GM10847 (cell line): Measurements from ENCODE around the gene ATP7A.

ENCODE experiments used
- POLR2A ChIP-seq: IDR thresholded peaks from 2 replicates; pipeline ENCODE4 v1.6.1; 2011; ENCODE audit not compliant: insufficient read length; ENCODE audit errors: extremely low read depth

The ATP7A gene

DNA sequence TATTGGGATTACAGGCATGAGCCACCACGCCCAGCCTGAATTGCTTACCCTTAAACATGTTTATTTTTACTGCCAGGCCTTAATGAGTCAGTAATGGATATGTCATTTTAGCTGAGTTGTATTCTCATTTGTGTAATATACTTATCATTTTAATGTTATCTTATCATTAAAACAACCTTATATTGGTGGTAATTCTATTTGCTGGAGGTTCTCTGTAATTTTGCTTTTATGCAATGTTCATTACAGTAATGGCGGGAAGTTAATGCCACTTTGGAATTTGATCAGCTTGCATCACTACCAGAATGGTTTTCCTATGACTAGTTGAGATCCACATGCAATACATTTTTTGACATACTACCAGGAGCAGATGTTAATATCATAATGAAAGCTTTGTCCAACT lies 65.3 kb downstream of the ATP7A start:
- no peak for TF ChIP-seq POLR2A

DNA sequence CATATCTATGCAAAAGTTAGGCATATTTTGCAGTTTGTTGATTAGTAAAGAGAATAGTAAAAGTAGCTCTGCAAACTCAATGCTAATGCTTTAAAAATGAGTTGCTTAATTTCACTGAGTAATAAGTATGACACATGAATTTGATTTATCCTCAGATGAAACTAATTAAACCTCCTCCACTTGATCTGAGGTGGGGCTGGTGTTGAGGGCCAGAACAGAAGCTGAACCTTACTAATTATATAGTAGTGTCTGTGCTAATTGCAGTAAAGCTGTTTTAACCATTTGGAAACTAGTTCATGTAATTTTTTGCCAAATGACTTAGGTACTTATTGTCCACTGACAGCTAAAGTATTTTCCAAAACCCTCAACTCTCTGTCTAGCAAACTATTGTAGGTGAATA lies 66.6 kb downstream of the ATP7A start:
- no peak for TF ChIP-seq POLR2A

DNA sequence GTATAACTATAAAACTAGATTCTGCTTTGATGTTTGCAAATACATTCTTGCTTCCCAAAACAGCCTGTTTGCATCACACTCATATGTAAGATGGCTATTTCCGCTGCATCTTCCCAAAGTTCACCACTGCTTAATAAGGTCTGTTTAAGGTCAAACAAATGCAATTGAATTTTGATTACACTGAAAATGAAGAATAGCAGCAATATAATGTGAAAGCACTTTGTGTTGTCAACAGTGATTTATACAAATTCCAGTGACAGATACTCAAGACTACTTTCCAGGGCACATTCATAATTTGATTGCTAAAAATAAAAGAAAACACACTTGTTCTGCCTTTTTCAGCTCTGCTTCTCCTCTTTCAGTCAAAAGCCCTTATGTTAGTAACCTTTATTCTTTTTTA lies 67.0 kb downstream of the ATP7A start:
- TF ChIP-seq POLR2A: no peak

DNA sequence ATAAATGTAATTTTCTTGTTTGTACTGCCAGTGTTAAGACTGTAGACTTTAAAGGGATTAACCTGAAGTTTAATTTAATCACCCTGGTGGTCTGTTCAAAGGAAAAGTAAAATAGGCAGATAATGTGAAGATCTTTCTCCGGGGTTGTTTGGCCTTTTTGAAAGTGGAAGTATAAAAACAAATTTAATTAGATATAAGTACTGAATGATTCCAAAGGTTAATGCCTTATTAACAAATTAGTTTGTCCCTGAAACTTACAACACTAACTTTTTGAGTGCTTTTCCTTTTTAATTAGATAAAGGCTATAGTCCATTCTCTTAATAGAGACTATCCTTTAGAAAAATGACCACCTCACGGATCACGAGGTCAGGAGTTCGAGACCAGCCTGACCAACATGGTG lies 69.4 kb downstream of the ATP7A start:
- TF ChIP-seq POLR2A: no peak

DNA sequence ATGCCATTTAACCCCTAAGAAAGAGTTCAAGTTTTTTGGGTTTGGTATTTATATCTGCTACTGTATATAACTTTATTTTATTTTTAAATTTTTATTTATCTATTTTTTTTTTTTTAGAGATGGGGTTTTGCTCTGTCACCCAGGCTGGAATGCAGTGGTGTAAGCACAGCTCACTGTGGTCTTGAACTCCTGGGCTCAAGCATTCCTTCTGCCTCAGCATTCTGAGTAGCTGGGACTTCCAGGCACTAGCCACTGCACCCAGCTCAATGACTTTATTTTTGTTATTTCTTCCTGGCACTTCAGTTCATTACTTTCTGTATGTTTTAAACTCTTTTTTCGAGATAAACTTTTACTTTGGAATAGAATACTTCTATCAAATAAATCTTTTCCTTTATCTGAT lies 101.4 kb downstream of the ATP7A start:
- TF ChIP-seq POLR2A: no peak

DNA sequence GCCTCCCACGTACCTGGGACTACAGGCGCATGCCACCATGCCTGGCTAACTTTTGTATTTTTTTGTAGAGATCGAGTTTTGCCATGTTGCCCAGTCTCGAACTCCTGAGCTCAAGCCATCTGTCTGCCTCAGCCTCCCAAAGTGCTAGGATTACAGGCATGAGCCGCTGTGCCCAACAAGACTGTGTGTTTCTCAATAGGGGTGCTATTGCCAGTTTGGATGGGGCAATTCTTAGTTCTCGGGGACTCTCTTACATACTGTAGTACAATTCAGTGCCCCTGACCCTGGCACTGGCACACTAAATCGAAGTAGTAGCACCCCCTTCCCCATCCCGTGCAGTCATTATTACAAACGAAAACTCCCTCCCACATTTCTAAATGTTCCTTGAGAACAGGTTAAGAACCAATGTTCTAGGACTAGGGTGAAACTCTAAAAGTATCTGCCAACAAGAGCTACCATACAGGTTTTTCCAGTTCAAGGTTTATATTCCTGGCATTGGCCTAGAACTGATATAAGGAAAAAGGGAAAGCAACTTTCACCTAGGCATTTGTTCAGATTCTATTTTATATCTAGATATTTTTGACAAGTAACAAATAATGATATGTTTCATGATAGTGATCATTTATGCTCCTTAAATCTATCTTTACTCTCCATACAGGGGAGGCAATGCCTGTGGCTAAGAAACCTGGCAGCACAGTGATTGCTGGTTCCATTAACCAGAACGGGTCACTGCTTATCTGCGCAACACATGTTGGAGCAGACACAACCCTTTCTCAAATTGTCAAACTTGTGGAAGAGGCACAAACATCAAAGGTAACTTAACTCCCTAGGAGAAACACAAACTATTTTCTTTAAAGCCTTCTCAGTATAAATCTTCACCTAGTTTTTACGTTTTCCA lies 109.3 kb downstream of the ATP7A start:
- TF ChIP-seq POLR2A: no peak

DNA sequence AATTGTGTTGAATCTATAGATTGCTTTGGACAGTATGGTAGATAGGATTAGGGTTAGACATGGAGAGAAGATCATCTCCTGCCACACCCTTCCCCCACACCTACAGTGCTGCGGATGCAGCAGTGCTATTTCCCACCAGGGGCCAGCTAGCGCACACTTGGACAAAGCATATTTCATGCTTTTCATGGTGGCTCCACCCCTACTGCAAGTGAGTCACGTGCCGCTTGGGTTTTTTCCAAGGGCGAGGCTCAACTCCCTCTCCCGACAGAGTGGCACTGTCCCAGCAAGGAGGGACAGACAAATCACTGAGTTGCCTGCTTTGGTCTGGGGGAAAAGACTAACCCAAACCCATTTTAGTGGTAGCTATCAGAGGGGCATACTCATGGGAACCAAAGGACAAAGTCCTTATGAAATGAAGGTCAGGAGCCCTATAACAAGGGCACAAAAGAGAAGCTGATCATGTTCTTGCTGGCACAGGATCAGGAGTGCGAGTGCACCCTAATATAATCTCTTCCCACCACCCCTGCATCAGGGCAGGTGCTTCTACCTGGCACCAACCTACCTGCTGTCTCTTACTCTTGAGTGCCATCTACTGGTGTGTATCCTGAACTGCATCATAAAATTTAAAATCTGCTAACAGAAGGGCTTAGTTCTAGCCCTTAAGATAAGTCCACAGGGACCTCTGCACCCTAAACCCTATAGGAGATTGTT lies 114.0 kb downstream of the ATP7A start:
- no peak for TF ChIP-seq POLR2A

DNA sequence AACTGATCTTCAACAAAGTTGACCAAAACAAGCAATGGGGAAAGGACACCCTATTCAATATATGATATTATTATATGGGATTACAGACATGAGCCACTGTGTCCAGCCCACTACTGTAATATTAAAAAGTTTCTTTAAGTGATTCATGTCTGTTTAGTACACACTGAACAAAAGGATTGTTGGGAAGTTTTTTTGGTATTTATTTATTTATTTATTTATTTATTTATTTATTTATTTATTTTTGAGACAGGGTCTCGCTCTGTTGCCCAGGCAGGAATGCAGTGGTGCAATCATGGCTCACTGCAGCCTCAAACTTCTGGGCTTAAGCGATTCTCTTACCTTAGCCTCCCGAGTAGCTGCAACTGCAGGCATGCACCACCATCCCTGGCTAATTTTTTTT lies 117.3 kb downstream of the ATP7A start:
- TF ChIP-seq POLR2A: no peak

DNA sequence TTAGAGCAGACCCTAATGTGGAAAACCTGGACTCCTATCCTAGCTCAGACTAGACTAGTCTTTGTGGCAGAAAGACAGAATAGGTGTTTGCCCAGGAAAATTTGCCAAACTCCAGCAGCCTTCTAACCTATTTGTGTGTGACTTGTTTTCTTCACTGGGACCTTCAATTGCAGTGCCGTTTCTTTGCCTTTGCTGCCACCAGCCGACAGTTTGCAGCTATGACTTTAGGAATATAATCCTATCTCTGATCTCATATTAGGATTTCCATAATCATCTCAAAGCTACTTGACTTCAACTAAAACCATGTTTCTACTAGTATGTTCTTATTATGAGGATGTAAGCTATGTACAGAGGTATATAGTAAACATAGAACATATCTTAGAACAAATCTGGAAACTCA lies 119.2 kb downstream of the ATP7A start:
- no peak for TF ChIP-seq POLR2A

DNA sequence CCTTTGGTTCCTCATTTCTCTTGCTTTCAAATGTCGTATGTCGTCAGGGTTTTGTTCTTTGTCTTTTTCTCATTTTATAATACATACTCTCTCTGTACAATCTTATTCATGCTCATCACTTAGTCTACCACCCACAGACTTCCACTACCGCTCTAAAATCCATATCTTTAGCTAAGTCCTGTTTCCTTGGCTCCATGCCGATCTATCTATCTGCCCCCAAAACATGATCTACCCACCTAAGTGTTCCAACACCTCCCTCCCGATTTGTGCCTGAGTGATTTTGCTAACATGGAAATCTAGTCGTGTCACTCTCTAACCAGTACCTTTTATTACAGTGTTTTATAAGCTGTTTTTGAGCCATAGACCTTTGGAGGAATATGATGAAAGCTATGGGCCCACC lies 124.6 kb downstream of the ATP7A start:
- no peak for TF ChIP-seq POLR2A

DNA sequence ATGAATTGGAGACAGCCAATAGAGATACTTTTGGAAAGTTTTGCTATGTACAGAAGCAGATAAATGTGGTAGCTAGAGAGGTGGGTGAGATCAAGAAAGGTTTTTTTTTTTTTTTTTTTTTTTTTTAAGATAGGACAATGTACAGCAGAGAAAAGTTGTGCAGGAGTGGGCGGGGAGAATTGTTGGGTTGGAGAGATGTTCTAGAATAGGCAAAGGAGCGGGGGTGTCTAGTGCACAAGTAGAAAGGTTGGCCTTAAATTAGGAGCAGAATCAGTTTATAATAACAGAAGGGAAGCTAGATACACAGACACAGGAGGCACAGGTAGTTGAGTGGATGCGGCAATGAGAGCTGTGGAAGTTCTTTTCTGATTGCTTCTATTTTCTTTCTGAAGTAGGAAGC lies 127.4 kb downstream of the ATP7A start:
- no peak for TF ChIP-seq POLR2A

DNA sequence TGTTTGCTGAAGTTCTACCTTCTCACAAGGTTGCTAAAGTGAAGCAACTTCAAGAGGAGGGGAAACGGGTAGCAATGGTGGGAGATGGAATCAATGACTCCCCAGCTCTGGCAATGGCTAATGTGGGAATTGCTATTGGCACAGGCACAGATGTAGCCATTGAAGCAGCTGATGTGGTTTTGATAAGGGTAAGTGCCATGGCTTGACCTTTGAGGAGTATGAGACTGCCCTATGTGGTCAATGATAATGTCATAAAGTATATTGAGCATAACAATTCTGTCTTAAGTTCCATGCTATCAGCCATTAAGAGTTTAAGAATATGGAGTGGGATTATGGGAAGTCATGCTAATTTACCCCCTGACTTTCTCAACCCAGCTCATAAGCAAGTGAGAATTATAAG lies 132.1 kb downstream of the ATP7A start:
- TF ChIP-seq POLR2A: no peak

DNA sequence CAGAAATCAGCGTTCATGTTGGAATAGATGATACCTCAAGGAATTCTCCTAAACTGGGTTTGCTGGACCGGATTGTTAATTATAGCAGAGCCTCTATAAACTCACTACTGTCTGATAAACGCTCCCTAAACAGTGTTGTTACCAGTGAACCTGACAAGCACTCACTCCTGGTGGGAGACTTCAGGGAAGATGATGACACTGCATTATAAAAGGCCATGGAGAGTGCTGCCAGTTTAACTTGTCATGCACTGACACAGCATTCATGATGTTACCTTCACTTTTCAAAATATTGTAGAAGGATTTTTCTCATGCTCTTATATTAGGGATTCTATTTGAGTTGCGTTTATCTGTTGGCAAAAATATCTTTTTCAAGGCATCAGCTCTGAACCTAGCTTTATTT lies 135.9 kb downstream of the ATP7A start:
- TF ChIP-seq POLR2A: no peak

DNA sequence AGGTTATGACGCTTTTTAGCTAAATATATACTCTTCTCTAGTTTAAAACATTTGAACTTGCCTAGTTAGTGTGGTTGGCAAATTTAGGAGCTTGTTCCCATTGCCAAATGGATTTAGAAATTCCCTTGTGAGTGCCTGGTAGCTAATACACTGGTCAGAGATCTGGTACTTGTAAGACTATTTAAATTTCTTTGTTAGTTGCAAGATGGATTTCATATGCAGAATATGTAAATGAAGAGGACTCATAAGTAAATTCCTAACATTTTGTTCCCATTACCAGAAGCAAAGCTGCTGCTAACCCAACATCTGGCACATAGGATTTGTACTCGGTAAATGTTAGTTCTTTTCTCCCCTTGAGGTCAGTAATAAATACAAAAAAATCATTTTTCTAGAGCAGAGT lies 137.6 kb downstream of the ATP7A start:
- TF ChIP-seq POLR2A: no peak

DNA sequence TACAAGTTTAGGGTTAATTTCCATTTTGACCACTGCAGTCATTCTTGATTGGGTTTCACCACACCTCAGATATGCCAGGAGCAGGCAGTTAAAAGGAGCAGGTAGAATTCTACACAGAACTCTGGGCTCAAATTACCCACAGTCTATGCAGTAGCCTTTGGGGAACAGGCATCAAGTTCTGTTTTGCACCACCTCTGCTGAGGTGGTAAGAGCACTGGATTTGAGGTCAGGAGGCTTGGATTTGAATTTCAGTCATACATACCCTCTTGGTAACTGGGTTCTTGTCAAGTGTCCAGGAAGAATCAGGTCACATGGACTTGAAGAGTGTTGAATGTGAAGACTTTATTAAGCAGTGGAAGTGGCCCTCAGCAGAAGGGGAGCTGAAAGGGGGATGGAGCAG lies 153.2 kb downstream of the ATP7A start:
- TF ChIP-seq POLR2A: no peak

DNA sequence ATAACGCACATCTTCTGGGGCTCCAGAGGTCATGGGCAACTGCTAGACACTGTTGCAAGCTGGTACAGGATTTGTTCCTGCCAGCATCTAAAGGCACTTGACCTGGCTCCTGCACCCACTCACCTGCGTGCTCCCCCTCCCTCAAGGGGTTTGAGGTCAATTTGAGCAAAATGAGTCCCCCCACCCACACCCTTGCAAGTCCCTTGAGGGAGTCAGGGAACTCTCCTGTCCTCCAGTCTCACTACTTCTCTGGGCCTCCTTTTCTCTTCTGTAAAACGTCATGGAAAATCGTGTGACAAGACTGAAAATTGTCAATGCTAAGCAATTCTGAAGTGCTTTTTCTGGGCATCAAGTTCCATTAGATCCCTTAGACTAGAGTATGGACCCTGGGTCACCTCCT lies 153.7 kb downstream of the ATP7A start:
- no peak for TF ChIP-seq POLR2A
